ENCODE data around the gene METTL9.

- TF ChIP-seq, protein P1, sequence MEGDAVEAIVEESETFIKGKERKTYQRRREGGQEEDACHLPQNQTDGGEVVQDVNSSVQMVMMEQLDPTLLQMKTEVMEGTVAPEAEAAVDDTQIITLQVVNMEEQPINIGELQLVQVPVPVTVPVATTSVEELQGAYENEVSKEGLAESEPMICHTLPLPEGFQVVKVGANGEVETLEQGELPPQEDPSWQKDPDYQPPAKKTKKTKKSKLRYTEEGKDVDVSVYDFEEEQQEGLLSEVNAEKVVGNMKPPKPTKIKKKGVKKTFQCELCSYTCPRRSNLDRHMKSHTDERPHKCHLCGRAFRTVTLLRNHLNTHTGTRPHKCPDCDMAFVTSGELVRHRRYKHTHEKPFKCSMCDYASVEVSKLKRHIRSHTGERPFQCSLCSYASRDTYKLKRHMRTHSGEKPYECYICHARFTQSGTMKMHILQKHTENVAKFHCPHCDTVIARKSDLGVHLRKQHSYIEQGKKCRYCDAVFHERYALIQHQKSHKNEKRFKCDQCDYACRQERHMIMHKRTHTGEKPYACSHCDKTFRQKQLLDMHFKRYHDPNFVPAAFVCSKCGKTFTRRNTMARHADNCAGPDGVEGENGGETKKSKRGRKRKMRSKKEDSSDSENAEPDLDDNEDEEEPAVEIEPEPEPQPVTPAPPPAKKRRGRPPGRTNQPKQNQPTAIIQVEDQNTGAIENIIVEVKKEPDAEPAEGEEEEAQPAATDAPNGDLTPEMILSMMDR (conservative IDR thresholded peaks at IDR 0.05; ENCODE audit: low read length): no peak
- no peak for TF ChIP-seq EZH2phosphoT487 (IDR thresholded peaks at IDR 0.05; ENCODE audit: borderline replicate concordance, low read depth, low read length)
These were observed 12.4 kb downstream of the METTL9 start for GRCh38 chr16:21611556-21612384.
